Stomach (tissue), 9 donors: Measurements from ENCODE around the gene MPP3. TPM values are rescaled to one million over a fixed set of nuclear protein-coding genes. Genes with fewer than 3 reads are reported as not detected.
A peak's percentile ranks its signal among the peaks of the same experiment; 100 is the strongest.
"Not testable (repeated sequence)": the region's sequence is repeated elsewhere in the genome, so short reads cannot be mapped to it uniquely, and the experiment has no call there.

Experiments
- DNase-seq, 2 donors: peaks; one replicate each; pipeline versions ENCODE4 v3.0.0 to v3.0.0-alpha.2; 2013 to 2019
- H3K27ac ChIP-seq, 5 donors: fragments of 200-600 bp in 4 of 5; sonication (generic) in 4 of 5; one replicate each; pipeline ENCODE4 v1.5.1; 2013 to 2019; ENCODE audit warnings: mild to moderate bottlenecking in 1 of 5, moderate library complexity in 1 of 5
- H3K27me3 ChIP-seq, 3 donors: fragments of 200-600 bp; sonication (generic); one replicate each; pipeline ENCODE4 v1.5.1; 2017 to 2019; ENCODE audit warnings: mixed run types in 1 of 3
- H3K36me3 ChIP-seq, 4 donors: fragments of 200-600 bp; sonication (generic); 1 replicate in 3 of 4; 2 replicates in 1 of 4; pipeline ENCODE4 v1.5.1; 2016 to 2019
- H3K4me1 ChIP-seq, 4 donors: fragments of 200-600 bp; sonication (generic); one replicate each; pipeline ENCODE4 v1.5.1; 2016 to 2019
- H3K4me3 ChIP-seq, 4 donors: fragments of 200-600 bp; sonication (generic) in 3 of 4; one replicate each; pipeline ENCODE4 v1.5.1; 2016 to 2019; ENCODE audit warnings: mild to moderate bottlenecking in 1 of 4
- H3K9me3 ChIP-seq, 4 donors: fragments of 200-600 bp; sonication (generic); one replicate each; pipeline ENCODE4 v1.5.1; 2016 to 2019
- EP300 ChIP-seq: sonication (generic); formaldehyde crosslinking; IDR thresholded peaks from one replicate; pipeline ENCODE4 v1.6.1; 2017; ENCODE audit warnings: antibody characterized with exemption
- POLR2A ChIP-seq, 4 donors: fragments of 450-650 bp; IDR thresholded peaks; one replicate each; pipeline ENCODE4 v1.6.1; 2016; ENCODE audit warnings: antibody characterized with exemption in 4 of 4, control low read depth in 2 of 4, mild to moderate bottlenecking in 1 of 4, moderate library complexity in 1 of 4
- POLR2AphosphoS5 ChIP-seq, 3 donors: sonication (generic); formaldehyde crosslinking; IDR thresholded peaks; one replicate each; pipeline ENCODE4 v1.6.1; 2016; ENCODE audit warnings: antibody characterized with exemption in 3 of 3
- WGBS, 5 donors: extraction: QIAGEN DNeasy Blood & Tissue Kit in 3 of 5; methylation state at CpG; one replicate each; pipeline versions ENCODE4 v1.1.5 to v1.1.7; 2013 to 2018; 5-methylcytosine and 5-hydroxymethylcytosine counted together
- intact Hi-C: fragments of 100-400 bp; cut with DNase I; formaldehyde crosslinking; loops from one replicate; pipeline ENCODE4 v1.15.1; 2023; ENCODE audit warnings: low total_unique reads
- polyA plus RNA-seq, 3 donors: library from polyadenylated mRNA; stranded (reverse); fragments of 200-250 nt; gene quantifications; one replicate each; pipeline ENCODE4 v1.2.3, GENCODE V29; 2013
- total RNA-seq, 5 donors: library from RNA; depleted of rRNA; stranded (reverse); fragments of >200 nt; gene quantifications; one replicate each; pipeline versions ENCODE4 v1.1.0 to v1.2.3, GENCODE V29; 2014 to 2016
- TF ChIP-seq, protein P1 (sequence below), 7 experiments: fragments of 450-650 bp in 4 of 7; fragments of 200-600 bp in 3 of 7; sonication (generic) in 3 of 7; IDR thresholded peaks; one replicate each; pipeline ENCODE4 v1.5.1; 2016 to 2019; ENCODE audit warnings: antibody characterized with exemption in 7 of 7, control low read depth in 2 of 7, mild to moderate bottlenecking in 1 of 7
- donor health status: healthy with polysubstance abuse.
- donor health status: Bipolar disorder and iron deficiency.
- donor health status: healthy.

MPP3 gene
- total and polyA plus RNA-seq, 8 donors = 0.31 to 22.8 (median 10.6) TPM

- Histone ChIP-seq H3K27me3 (peaks cover 0 to 7% (median 0%) of the 10 kb centered on the region in 3 donors), H3K27ac (no peak overlapping the region), H3K36me3 (no peaks in the 10 kb centered on the region), H3K9me3 (no peaks in the 10 kb centered on the region), H3K4me1 (peaks cover 0 to 21% (median 9%) of the 10 kb centered on the region in 4 donors), H3K4me3 (no peak overlapping the region)
- TF ChIP-seq EP300 (no peak), POLR2AphosphoS5 (IDR thresholded peaks at IDR 0.05) (no peak), POLR2A (IDR thresholded peaks at IDR 0.05) (no peak)
- TF ChIP-seq, protein P1, sequence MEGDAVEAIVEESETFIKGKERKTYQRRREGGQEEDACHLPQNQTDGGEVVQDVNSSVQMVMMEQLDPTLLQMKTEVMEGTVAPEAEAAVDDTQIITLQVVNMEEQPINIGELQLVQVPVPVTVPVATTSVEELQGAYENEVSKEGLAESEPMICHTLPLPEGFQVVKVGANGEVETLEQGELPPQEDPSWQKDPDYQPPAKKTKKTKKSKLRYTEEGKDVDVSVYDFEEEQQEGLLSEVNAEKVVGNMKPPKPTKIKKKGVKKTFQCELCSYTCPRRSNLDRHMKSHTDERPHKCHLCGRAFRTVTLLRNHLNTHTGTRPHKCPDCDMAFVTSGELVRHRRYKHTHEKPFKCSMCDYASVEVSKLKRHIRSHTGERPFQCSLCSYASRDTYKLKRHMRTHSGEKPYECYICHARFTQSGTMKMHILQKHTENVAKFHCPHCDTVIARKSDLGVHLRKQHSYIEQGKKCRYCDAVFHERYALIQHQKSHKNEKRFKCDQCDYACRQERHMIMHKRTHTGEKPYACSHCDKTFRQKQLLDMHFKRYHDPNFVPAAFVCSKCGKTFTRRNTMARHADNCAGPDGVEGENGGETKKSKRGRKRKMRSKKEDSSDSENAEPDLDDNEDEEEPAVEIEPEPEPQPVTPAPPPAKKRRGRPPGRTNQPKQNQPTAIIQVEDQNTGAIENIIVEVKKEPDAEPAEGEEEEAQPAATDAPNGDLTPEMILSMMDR (IDR thresholded peaks at IDR 0.05) = no peak
- DNase-seq = no peak
- 65 to 70% (median 66%) methylated on average over 4 of the region's 4 CpGs for WGBS, 5 donors
- intact Hi-C loops = no loop called here
Observed at GRCh38 chr17:43845766-43846165, 12.8 kb upstream of the MPP3 start.

- intact Hi-C loops = no loop called here
- 67 to 89% (median 83%) methylated on average over 4 to 5 of the region's 5 CpGs for WGBS, 5 donors
- Histone ChIP-seq H3K27ac (no peak overlapping the region), H3K4me1 (peaks cover 0 to 32% (median 17%) of the 10 kb centered on the region in 4 donors), H3K27me3 (peaks cover 0 to 12% (median 0%) of the 10 kb centered on the region in 3 donors), H3K36me3 (no peaks in the 10 kb centered on the region), H3K9me3 (no peaks in the 10 kb centered on the region), H3K4me3 (no peak overlapping the region)
- TF ChIP-seq, protein P1 (IDR thresholded peaks at IDR 0.05) = no peak
- no peak for DNase-seq
Observed at GRCh38 chr17:43844241-43844640, 11.3 kb upstream of the MPP3 start.

DNA sequence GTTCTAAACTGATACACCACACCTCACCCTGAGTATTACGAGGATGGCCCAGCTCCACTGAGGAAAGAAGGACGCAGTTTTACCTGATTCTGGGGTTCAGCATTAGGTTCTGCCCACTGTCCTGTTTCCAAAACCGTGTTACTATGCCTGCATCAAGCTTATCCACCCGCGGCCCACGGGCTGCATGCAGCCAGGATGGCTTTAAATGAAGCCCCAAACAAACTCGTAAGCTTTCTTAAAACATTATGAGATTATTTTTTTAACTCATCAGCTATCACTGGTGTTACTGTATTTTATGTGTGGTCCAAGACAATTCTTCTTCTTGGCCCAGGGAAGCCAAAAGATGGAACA, 10.0 kb upstream of the MPP3 start:
- peaks cover 0 to 32% (median 17%) of the 10 kb centered on the region in 4 donors for H3K4me1 ChIP-seq
- 58 to 74% (median 69%) methylated on average over 7 of the region's 7 CpGs for WGBS, 5 donors
- H3K27ac ChIP-seq = no peak overlapping the region
- no peaks in the 10 kb centered on the region for H3K9me3 ChIP-seq
- no peaks in the 10 kb centered on the region for H3K36me3 ChIP-seq
- no peak overlapping the region for H3K4me3 ChIP-seq
- no peak for DNase-seq
- H3K27me3 ChIP-seq = peaks cover 0 to 5% (median 0%) of the 10 kb centered on the region in 3 donors
- intact Hi-C loops = no loop called here
- TF ChIP-seq EP300 = no peak
- TF ChIP-seq, protein P1 (IDR thresholded peaks at IDR 0.05) = no peak
- no peak for TF ChIP-seq POLR2AphosphoS5 (IDR thresholded peaks at IDR 0.05)
- TF ChIP-seq POLR2A (IDR thresholded peaks at IDR 0.05) = no peak

GRCh38 chr17:43842091-43842974, 9.4 kb upstream of the MPP3 start:
- H3K36me3 ChIP-seq, H3K27me3 ChIP-seq, H3K27ac ChIP-seq, H3K9me3 ChIP-seq, H3K4me3 ChIP-seq, intact Hi-C loops: not testable (repeated sequence)
- 74 to 83% (median 79%) methylated on average over 30 to 54 of the region's 54 CpGs for WGBS, 5 donors
- peaks cover 0 to 32% (median 17%) of the 10 kb centered on the region in 4 donors for H3K4me1 ChIP-seq
- DNase-seq = peak in 1 of 2 donors; percentile 26

DNA sequence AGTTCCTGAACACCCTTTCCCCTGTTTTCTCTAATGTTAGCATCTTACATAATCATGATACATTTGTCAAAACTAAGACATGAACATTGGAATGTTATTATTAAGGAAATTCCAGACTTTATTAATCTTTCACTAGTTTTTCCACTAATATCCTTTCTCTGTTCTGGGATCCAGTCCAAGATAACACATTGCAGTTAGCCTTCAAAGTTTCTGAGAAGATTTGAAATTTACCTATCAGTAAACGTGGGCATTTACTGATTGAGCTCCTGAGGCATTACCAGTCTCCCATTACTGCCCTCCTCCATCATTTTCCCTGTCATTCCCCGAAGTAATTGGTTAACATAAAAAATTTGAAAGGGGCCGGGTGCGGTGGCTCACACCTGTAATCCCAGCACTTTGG, 8.3 kb upstream of the MPP3 start:
- no peak for DNase-seq
- Histone ChIP-seq H3K4me3 (no peak overlapping the region), H3K4me1 (peaks cover 0 to 21% (median 13%) of the 10 kb centered on the region in 4 donors), H3K9me3 (no peaks in the 10 kb centered on the region), H3K27me3 (peaks cover 0 to 5% (median 0%) of the 10 kb centered on the region in 3 donors), H3K27ac (no peak overlapping the region), H3K36me3 (no peaks in the 10 kb centered on the region)
- intact Hi-C loops = no loop called here
- 52 to 64% (median 55%) methylated on average over 4 of the region's 4 CpGs for WGBS, 5 donors
- TF ChIP-seq, protein P1 (IDR thresholded peaks at IDR 0.05) = no peak
- TF ChIP-seq POLR2AphosphoS5 (IDR thresholded peaks at IDR 0.05) = no peak
- no peak for TF ChIP-seq EP300
- no peak for TF ChIP-seq POLR2A (IDR thresholded peaks at IDR 0.05)
